ENCODE measurements around the gene QPCTL. TPM values are rescaled to one million over a fixed set of nuclear protein-coding genes. Genes with fewer than 3 reads are reported as not detected.
A peak's percentile ranks its signal among the peaks of the same experiment; 100 is the strongest.

QPCTL gene
- 15.0 and 18.7 TPM in 2 replicates for total RNA-seq (2014; rRNA removed; shearing (Covaris generic))

DNA sequence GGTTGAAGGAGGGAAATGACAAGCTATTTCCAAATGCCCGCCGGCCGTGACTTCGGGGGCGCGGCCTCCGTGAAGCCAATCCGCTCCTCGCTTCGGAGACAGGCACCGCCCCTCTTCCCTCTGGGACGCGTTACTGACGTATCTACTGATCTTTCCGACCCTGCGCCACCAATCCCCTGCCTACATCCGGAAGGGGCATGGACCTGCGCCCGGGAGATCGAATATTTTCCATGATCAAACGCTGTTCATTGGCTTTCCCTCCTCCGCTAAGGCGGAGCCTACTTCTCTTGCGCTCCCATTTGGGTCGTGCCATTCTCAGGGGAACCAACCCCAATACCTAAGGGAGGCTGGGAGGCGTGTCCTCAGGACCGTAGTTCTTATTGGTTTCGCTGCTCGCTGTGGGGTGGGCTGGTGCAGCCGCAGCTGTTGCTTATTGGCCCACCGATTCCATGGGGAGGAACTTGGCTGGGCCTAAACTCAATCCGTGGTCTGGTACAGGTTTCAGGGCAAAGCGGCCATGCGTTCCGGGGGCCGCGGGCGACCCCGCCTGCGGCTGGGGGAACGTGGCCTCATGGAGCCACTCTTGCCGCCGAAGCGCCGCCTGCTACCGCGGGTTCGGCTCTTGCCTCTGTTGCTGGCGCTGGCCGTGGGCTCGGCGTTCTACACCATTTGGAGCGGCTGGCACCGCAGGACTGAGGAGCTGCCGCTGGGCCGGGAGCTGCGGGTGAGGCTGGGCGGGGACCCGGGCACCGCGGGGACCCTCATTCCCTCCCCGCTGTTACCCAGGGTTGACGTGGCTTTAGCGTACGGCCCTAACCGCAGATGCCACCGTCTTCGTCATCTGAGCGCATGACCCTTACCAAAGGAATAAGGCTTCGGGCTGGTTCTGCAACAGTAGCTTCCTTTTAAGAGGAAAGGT, at the start of gene QPCTL:
TSS of gene QPCTL (plus strand) at position 480 of the 919 bp plus-strand sequence. CDS start at position 518, 38 bp downstream.

DNA sequence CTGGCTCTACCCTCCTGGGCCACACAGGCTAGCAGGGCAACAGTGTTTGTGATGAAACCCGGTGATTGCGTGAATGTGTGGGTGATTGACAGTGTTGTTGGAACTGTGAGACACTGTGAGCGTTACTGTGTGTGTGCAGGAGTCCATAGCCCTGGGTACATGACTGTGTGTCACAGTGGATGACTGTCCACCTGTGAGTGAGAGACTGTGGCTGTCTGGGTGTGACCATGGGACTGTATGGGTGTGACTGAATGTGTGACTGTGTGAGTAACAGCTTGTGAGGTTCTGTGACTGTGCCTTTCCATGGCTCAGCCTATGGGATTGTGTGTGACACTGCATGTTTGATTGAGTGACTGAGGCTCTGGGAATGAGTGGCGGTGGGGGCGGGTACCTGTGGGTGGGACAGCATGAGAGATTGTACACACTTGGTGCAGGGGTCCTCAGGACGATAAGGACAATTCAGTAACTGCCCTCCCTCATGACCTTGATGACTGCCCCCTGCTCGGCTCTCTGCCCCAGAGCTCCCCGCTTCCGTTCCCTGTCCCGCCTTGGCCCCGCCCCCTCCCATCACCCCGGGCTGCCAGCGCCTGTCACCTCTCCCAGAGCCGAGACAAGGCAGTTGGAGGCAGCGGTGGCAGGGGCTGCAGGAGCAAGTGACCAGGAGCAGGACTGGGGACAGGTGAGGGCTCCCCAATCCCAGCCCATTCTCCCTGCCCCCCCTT, 24.7 kb upstream of the QPCTL start, which contains the start of gene GIPR:
TSS of gene GIPR (plus strand) at position 602 of the 722 bp plus-strand sequence. CDS start 1,300 bp downstream, outside the sequence.

DNA sequence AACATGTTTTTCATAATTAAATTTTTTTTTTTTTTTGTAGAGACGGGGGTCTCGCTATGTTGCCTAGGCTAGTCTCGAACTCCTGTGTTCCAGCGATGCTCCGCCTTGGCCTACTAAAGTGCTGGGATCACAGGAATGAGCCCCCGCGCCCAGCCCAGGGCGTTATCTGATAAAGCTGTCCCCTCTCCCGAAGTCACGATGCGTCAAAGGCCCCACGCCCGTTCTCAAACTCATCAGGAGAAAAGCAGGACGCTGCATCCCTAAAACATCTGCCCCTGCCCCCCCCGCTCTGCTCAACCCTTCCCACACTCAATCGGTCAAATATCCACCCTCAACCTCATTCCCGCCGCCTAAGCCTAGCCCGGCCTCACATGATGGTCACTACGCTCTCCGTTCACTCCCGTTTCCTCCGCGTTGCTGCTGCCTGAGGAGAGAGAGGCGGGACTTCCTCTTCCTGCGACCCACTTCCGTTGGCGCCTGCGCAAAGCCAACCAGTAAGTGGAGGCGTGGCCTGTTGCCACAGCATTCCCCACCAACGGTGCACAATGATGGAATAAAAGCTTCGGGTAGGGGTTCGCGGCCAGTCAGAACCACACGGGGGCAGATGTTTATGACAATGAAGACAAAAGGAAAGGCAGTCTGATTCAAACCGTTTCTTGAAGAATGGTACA, 815 bp upstream of the QPCTL start, which contains the start of gene SNRPD2:
TSS of gene SNRPD2 (minus strand) at position 438 of the 671 bp plus-strand sequence. CDS start at position 373, 65 bp downstream.

DNA sequence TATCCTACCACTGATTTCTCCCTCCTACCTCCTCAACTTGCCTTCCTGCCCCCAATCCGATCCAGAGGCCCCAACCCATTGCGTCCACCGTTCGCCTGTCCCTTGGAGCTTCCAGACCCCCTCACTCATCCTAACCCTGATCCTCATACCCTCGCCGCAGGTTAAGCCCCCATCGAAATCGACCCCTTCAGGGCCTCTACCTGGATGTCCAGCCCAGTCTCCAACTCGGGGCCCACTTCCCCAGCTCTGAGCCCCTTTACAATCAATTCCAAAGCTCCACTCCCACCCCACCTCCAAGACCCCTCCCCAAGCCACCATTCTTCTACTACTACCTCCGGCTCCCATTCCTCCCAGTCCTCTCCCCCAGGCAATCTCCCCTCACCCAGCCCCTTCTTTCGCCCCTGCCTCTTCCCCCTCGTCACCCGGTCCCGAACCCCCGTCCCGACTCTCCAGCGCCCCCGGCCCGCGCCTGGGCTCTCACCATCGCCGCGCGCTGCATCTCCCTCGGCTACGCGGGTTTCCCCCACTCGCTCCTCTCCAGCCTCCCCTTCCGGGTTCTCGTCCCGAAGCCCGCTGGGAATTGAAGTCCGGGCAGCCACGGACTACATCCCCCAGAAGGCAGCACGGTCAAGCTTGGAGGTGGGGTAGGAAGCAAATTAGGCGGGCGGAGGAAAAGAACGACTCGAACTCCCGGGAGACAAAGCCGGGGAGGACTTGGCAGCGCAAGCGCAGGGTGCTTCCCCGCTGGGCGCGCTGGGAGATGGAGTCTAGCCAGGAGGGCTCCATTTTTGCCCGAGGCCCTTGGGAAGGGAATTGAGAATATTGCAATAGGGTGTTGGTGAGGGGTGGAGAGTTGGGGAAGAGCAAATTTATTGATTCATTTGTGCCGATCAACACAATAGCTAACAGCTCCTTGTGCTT, 38.2 kb downstream of the QPCTL start, which contains the start of gene FBXO46:
TSS of gene FBXO46 (minus strand) at position 529 of the 921 bp plus-strand sequence. CDS start 17,401 bp downstream, outside the sequence.

DNA sequence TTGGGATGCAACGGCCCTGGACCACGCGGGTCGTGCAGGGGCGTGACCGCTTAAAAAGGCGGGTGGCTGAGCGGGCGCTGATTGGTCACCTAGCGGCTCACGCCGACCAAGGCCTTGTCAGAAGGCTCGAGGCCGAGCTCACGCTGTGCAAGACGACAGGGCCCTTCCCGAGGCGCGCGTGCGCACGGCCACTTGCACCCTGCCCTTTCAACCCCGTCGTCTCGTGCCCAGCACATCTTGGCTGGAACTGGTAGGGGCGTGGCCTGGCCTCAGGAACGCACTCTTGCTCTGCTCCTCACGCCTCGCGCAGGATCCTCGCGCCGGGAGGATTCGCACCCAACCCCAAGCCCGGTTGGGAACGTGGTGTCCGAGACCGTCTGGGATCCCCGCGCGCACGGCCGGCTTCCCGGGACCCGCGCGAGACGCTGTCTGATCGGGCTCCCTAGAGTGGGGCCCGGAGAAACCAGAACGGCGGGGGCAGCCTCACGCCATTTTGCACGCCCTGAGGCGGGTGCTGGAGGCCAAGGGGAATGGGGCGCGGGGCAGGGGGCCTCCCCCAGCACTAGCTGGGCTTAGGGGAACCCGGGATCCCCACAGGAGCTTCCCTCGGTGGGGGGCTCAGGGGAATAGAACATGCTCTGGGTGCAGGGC, 40.8 kb downstream of the QPCTL start, which contains the start of gene MEIOSIN:
TSS of gene MEIOSIN (plus strand) at position 280 of the 651 bp plus-strand sequence. CDS start 1,938 bp downstream, outside the sequence.

Small RNA genes within 50 kb of the gene (small RNA-seq; reads per million reads assigned to genes)
- gene MIR642A = not detected
- 0.59 reads per million, percentile 33 among the genes with 10 or more reads in this experiment for gene RN7SL836P

Other genes with a start within 250 kb of the QPCTL start
- gene FOSB, start 224.7 kb upstream of the QPCTL start, total RNA-seq (2014; rRNA removed; shearing (Covaris generic)) = 34.9 and 45.0 TPM in 2 replicates
- 3.5 and 5.0 TPM in 2 replicates for gene RTN2, start 195.6 kb upstream of the QPCTL start, total RNA-seq (2014; rRNA removed; shearing (Covaris generic))
- gene PPM1N, start 194.2 kb upstream of the QPCTL start, total RNA-seq (2014; rRNA removed; shearing (Covaris generic)) = 2.2 and 2.8 TPM in 2 replicates
- gene VASP, start 185.2 kb upstream of the QPCTL start, total RNA-seq (2014; rRNA removed; shearing (Covaris generic)) = 96.6 and 98.0 TPM in 2 replicates
- gene OPA3, start 107.9 kb upstream of the QPCTL start, total RNA-seq (2014; rRNA removed; shearing (Covaris generic)) = 7.5 and 9.9 TPM in 2 replicates
- 0.04 and 0.13 TPM in 2 replicates for gene GPR4, start 90.5 kb upstream of the QPCTL start, total RNA-seq (2014; rRNA removed; shearing (Covaris generic))
- 59.8 and 70.0 TPM in 2 replicates for gene EML2, start 53.3 kb upstream of the QPCTL start, total RNA-seq (2014; rRNA removed; shearing (Covaris generic))
- 0.03 and 1.2 TPM in 2 replicates for gene GIPR, start 24.4 kb upstream of the QPCTL start, total RNA-seq (2014; rRNA removed; shearing (Covaris generic))
- 904 and 1,025 TPM in 2 replicates for gene SNRPD2, start 713 bp upstream of the QPCTL start, total RNA-seq (2014; rRNA removed; shearing (Covaris generic))
- 23.2 and 31.5 TPM in 2 replicates for gene FBXO46, start 38.2 kb downstream of the QPCTL start, total RNA-seq (2014; rRNA removed; shearing (Covaris generic))
- gene MEIOSIN, start 40.8 kb downstream of the QPCTL start, total RNA-seq (2014; rRNA removed; shearing (Covaris generic)) = 0.40 TPM in 1 of 2 replicates, not detected in the other
- gene SIX5, start 76.6 kb downstream of the QPCTL start, total RNA-seq (2014; rRNA removed; shearing (Covaris generic)) = 22.1 and 24.4 TPM in 2 replicates
- gene DMPK, start 89.8 kb downstream of the QPCTL start, total RNA-seq (2014; rRNA removed; shearing (Covaris generic)) = 28.1 and 29.7 TPM in 2 replicates
- 73.8 and 79.2 TPM in 2 replicates for gene DMWD, start 100.2 kb downstream of the QPCTL start, total RNA-seq (2014; rRNA removed; shearing (Covaris generic))
- 0.41 TPM in 1 of 2 replicates, not detected in the other for gene RSPH6A, start 122.6 kb downstream of the QPCTL start, total RNA-seq (2014; rRNA removed; shearing (Covaris generic))
- 75.3 and 87.1 TPM in 2 replicates for gene SYMPK, start 170.5 kb downstream of the QPCTL start, total RNA-seq (2014; rRNA removed; shearing (Covaris generic))
- gene FOXA3, start 171.7 kb downstream of the QPCTL start, total RNA-seq (2014; rRNA removed; shearing (Covaris generic)) = not detected in 2 replicates
- gene IRF2BP1, start 193.5 kb downstream of the QPCTL start, total RNA-seq (2014; rRNA removed; shearing (Covaris generic)) = 59.7 and 67.2 TPM in 2 replicates
- 3.3 and 3.5 TPM in 2 replicates for gene MYPOP, start 209.9 kb downstream of the QPCTL start, total RNA-seq (2014; rRNA removed; shearing (Covaris generic))
- not detected in 2 replicates for gene NANOS2, start 222.1 kb downstream of the QPCTL start, total RNA-seq (2014; rRNA removed; shearing (Covaris generic))